WTC11 (cell line): ENCODE results near the gene CAMK2N2. TPM values are rescaled to one million over a fixed set of nuclear protein-coding genes. Genes with fewer than 3 reads are reported as not detected.

ENCODE experiments used
- ATF2 ChIP-seq: sonication (generic); formaldehyde crosslinking; IDR thresholded peaks from 2 replicates; pipeline ENCODE4 v1.8.1; 2022; ENCODE audit warnings: low read depth, missing genetic modification reagents, borderline replicate concordance
- CREM ChIP-seq: sonication (generic); formaldehyde crosslinking; IDR thresholded peaks from 2 replicates; pipeline ENCODE4 v1.8.1; 2022; ENCODE audit warnings: mild to moderate bottlenecking, missing genetic modification reagents, moderate library complexity
- E2F1 ChIP-seq: sonication (generic); formaldehyde crosslinking; IDR thresholded peaks from 2 replicates; pipeline ENCODE4 v1.8.0; 2022; ENCODE audit warnings: mild to moderate bottlenecking, missing genetic modification reagents
- ESRRA ChIP-seq: sonication (generic); formaldehyde crosslinking; IDR thresholded peaks from 2 replicates; pipeline ENCODE4 v1.8.1; 2022; ENCODE audit warnings: mild to moderate bottlenecking, missing genetic modification reagents, borderline replicate concordance
- FOXP4 ChIP-seq: sonication (generic); formaldehyde crosslinking; IDR thresholded peaks from 2 replicates; pipeline ENCODE4 v1.8.0; 2022; ENCODE audit warnings: mild to moderate bottlenecking, missing genetic modification reagents
- GTF2I ChIP-seq: fragments of 250-450 bp; sonication (Bioruptor Pico); conservative IDR thresholded peaks from 2 replicates; pipeline ENCODE4 v1.4.0; 2021; ENCODE audit warnings: mild to moderate bottlenecking
- HMGXB4 ChIP-seq: sonication (generic); formaldehyde crosslinking; IDR thresholded peaks from 2 replicates; pipeline ENCODE4 v1.8.1; 2023; ENCODE audit warnings: mild to moderate bottlenecking, moderate library complexity, missing genetic modification reagents
- IRF2 ChIP-seq: sonication (generic); formaldehyde crosslinking; IDR thresholded peaks from 2 replicates; pipeline ENCODE4 v1.8.0; 2022; ENCODE audit warnings: low read depth, missing genetic modification reagents, borderline replicate concordance
- MAX ChIP-seq: sonication (generic); formaldehyde crosslinking; IDR thresholded peaks from 2 replicates; pipeline ENCODE4 v1.8.0; 2022; ENCODE audit warnings: mild to moderate bottlenecking, missing genetic modification reagents
- MLX ChIP-seq: sonication (generic); formaldehyde crosslinking; IDR thresholded peaks from 2 replicates; pipeline ENCODE4 v1.8.1; 2023; ENCODE audit warnings: mild to moderate bottlenecking, missing genetic modification reagents, moderate library complexity
- NFE2L1 ChIP-seq: sonication (generic); formaldehyde crosslinking; IDR thresholded peaks from 2 replicates; pipeline ENCODE4 v1.8.1; 2023; ENCODE audit warnings: missing genetic modification reagents
- NR2C2 ChIP-seq: sonication (generic); formaldehyde crosslinking; IDR thresholded peaks from 2 replicates; pipeline ENCODE4 v1.8.0; 2022; ENCODE audit warnings: mild to moderate bottlenecking, missing genetic modification reagents
- NR3C1 ChIP-seq: sonication (generic); formaldehyde crosslinking; conservative IDR thresholded peaks from 2 replicates; pipeline ENCODE4 v1.8.1; 2023; ENCODE audit warnings: low read depth, mild to moderate bottlenecking, missing genetic modification reagents
- SP1 ChIP-seq: sonication (generic); formaldehyde crosslinking; conservative IDR thresholded peaks from 2 replicates; pipeline ENCODE4 v1.8.1; 2022; ENCODE audit warnings: missing genetic modification reagents
- TP53 ChIP-seq: sonication (generic); formaldehyde crosslinking; IDR thresholded peaks from 2 replicates; pipeline ENCODE4 v1.8.1; 2023; ENCODE audit warnings: mild to moderate bottlenecking, missing genetic modification reagents
- USF2 ChIP-seq: sonication (generic); formaldehyde crosslinking; IDR thresholded peaks from 2 replicates; pipeline ENCODE4 v1.8.1; 2023; ENCODE audit warnings: mild to moderate bottlenecking, missing genetic modification reagents, moderate library complexity
- ZNF219 ChIP-seq: sonication (generic); formaldehyde crosslinking; IDR thresholded peaks from 2 replicates; pipeline ENCODE4 v1.8.0; 2023; ENCODE audit warnings: missing genetic modification reagents, mild to moderate bottlenecking, borderline replicate concordance
- ZNF232 ChIP-seq: sonication (generic); formaldehyde crosslinking; IDR thresholded peaks from 2 replicates; pipeline ENCODE4 v1.8.0; 2022; ENCODE audit warnings: mild to moderate bottlenecking, missing genetic modification reagents
- ZNF671 ChIP-seq: fragments of 250-450 bp; sonication (Bioruptor Pico); IDR thresholded peaks from 2 replicates; pipeline ENCODE4 v1.8.0; 2021; ENCODE audit warnings: mild to moderate bottlenecking
- total RNA-seq: library from RNA; stranded (reverse); gene quantifications from 3 replicates; pipeline ENCODE4 v1.2.3, GENCODE V29; 2021

Gene CAMK2N2
- total RNA-seq, 1 experiment from 2014 or later: 10.5 TPM

- TF ChIP-seq ATF2 (CRISPR knock-in tag): no peak
- TF ChIP-seq NFE2L1 (CRISPR knock-in tag): no peak
- TF ChIP-seq CREM (CRISPR knock-in tag): no peak
- no peak for TF ChIP-seq ZNF219 (CRISPR knock-in tag)
- no peak for TF ChIP-seq GTF2I (CRISPR knock-in tag)
- no peak for TF ChIP-seq TP53 (CRISPR knock-in tag)
- no peak for TF ChIP-seq ESRRA (CRISPR knock-in tag)
- no peak for TF ChIP-seq IRF2 (CRISPR knock-in tag)
- no peak for TF ChIP-seq ZNF671 (CRISPR knock-in tag)
- 0 out of 2 replicates have a peak, but pooled peaks have one; percentile 13 for TF ChIP-seq USF2 (CRISPR knock-in tag)
- 0 out of 2 replicates have a peak, but pooled peaks have one; percentile 14 for TF ChIP-seq NR3C1 (CRISPR knock-in tag)
- 0 out of 2 replicates have a peak, but pooled peaks have one; percentile 75 for TF ChIP-seq FOXP4
- peak; percentile 81; the same call in 1 of the 2 replicates for TF ChIP-seq HMGXB4 (CRISPR knock-in tag)
- no peak for TF ChIP-seq E2F1
- TF ChIP-seq MLX: no peak
- no peak for TF ChIP-seq ZNF232
- 0 out of 2 replicates have a peak, but pooled peaks have one; percentile 26 for TF ChIP-seq MAX
- peak; percentile 86 for TF ChIP-seq SP1
- TF ChIP-seq NR2C2 (CRISPR knock-in tag): 0 out of 2 replicates have a peak, but pooled peaks have one; percentile 30
Measured at GRCh38 chr3:184298759-184299487, 37.6 kb upstream of the CAMK2N2 start, which contains the start of gene PSMD2 (continued).
